ENCODE measurements around the gene PTPN14.
A peak's percentile ranks its signal among the peaks of the same experiment; 100 is the strongest.

The PTPN14 gene

DNA sequence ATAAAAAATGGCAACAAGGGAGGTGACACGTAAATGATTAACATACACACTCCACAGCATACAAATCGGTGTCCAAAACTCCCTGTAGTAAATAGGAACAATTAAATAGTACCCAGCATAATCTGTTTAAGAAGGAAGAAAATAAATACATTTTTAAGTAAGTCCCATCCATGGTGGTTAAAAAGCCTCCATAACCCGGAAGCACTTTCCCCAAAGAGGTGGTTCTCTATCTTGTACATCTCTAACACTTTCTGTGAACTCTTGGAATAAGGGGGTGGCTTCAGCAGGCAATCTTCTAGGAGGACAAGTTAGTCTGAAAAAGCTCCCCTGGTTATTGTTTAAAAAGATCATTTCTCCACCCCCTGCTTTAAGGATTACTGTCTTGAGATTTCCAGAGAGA, 76.9 kb downstream of the PTPN14 start:
- peak overlapping the region; percentile 50 for H2BK120ac ChIP-seq (ENCODE audit: insufficient read depth, low read length, poor library complexity)
- no peak overlapping the region for H3K14ac ChIP-seq (ENCODE audit: low read length)
- no peak overlapping the region for H4K8ac ChIP-seq (ENCODE audit: low read depth, low read length)
- H4K91ac ChIP-seq (ENCODE audit: low read depth, low read length), result no peak overlapping the region
- H3K23ac ChIP-seq (ENCODE audit: low read length), result no peak overlapping the region
- H3K79me1 ChIP-seq (ENCODE audit: low read length), result peaks cover 29% of the 10 kb centered on the region
- no peak for DNase-seq
- H2BK12ac ChIP-seq (ENCODE audit: low read length), result no peak overlapping the region
- no peak overlapping the region for H3K9ac ChIP-seq (ENCODE audit: low read length)
- H3K36me3 ChIP-seq (ENCODE audit: control insufficient read depth in 1 of 2, insufficient read depth in 2 of 2, low read length in 2 of 2), result no peaks in the 10 kb centered on the region
- peaks cover 16 to 33% of the 10 kb centered on the region in 2 experiments for H3K4me1 ChIP-seq (ENCODE audit: control insufficient read depth in 1 of 2, insufficient read depth in 2 of 2, low read length in 2 of 2)
- no peak overlapping the region for H3K4me3 ChIP-seq (ENCODE audit: low read depth, low read length)
- H3K4me2 ChIP-seq (ENCODE audit: low read length), result no peak overlapping the region
- WGBS (ENCODE audit: extremely low coverage, insufficient coverage, insufficient read length), result no CpG with 5 or more reads among the region's 3 CpGs
- H3K79me2 ChIP-seq (ENCODE audit: control insufficient read depth, insufficient read depth, low read length, poor library complexity), result peaks cover 10% of the 10 kb centered on the region
- no peaks in the 10 kb centered on the region for H3K27me3 ChIP-seq (ENCODE audit: insufficient read depth, low read length)
- H2BK5ac ChIP-seq (ENCODE audit: low read depth, low read length, poor library complexity), result peak overlapping the region; percentile 33
- H3K4ac ChIP-seq (ENCODE audit: low read depth, low read length), result peak overlapping the region; percentile 80
- no peak overlapping the region for H3K18ac ChIP-seq (ENCODE audit: low read length)
- no peak overlapping the region for H4K12ac ChIP-seq (ENCODE audit: low read depth, low read length)
- H2AK5ac ChIP-seq (ENCODE audit: low read length), result no peak overlapping the region
- no peak overlapping the region for H2AFZ ChIP-seq (ENCODE audit: insufficient read depth, low read length, poor library complexity)
- H3K27ac ChIP-seq (ENCODE audit: low read depth, low read length), result peak overlapping the region; percentile 70
- H3K9me3 ChIP-seq (ENCODE audit: insufficient read depth, low read depth, low read length), result no peaks in the 10 kb centered on the region

- no peak overlapping the region for H3K4me3 ChIP-seq (ENCODE audit: low read depth, low read length)
- H4K91ac ChIP-seq (ENCODE audit: low read depth, low read length), result no peak overlapping the region
- H3K79me2 ChIP-seq (ENCODE audit: control insufficient read depth, insufficient read depth, low read length, poor library complexity), result peaks cover 10% of the 10 kb centered on the region
- no peak overlapping the region for H2AFZ ChIP-seq (ENCODE audit: insufficient read depth, low read length, poor library complexity)
- H4K8ac ChIP-seq (ENCODE audit: low read depth, low read length), result no peak overlapping the region
- DNase-seq, result no peak
- no peak overlapping the region for H2BK5ac ChIP-seq (ENCODE audit: low read depth, low read length, poor library complexity)
- H2BK12ac ChIP-seq (ENCODE audit: low read length), result no peak overlapping the region
- no peak overlapping the region for H2AK5ac ChIP-seq (ENCODE audit: low read length)
- H3K4me1 ChIP-seq (ENCODE audit: control insufficient read depth in 1 of 2, insufficient read depth in 2 of 2, low read length in 2 of 2), result peaks cover 16 to 33% of the 10 kb centered on the region in 2 experiments
- H3K9me3 ChIP-seq (ENCODE audit: insufficient read depth, low read depth, low read length), result no peaks in the 10 kb centered on the region
- peaks cover 29% of the 10 kb centered on the region for H3K79me1 ChIP-seq (ENCODE audit: low read length)
- no peak overlapping the region for H4K12ac ChIP-seq (ENCODE audit: low read depth, low read length)
- peak overlapping the region; percentile 50 for H2BK120ac ChIP-seq (ENCODE audit: insufficient read depth, low read length, poor library complexity)
- H3K4me2 ChIP-seq (ENCODE audit: low read length), result no peak overlapping the region
- H3K27me3 ChIP-seq (ENCODE audit: insufficient read depth, low read length), result no peaks in the 10 kb centered on the region
- peak overlapping the region; percentile 33 for H3K4ac ChIP-seq (ENCODE audit: low read depth, low read length)
- no peaks in the 10 kb centered on the region for H3K36me3 ChIP-seq (ENCODE audit: control insufficient read depth in 1 of 2, insufficient read depth in 2 of 2, low read length in 2 of 2)
- H3K27ac ChIP-seq (ENCODE audit: low read depth, low read length), result peak overlapping the region; percentile 70
- H3K18ac ChIP-seq (ENCODE audit: low read length), result no peak overlapping the region
- WGBS (ENCODE audit: extremely low coverage, insufficient coverage, insufficient read length), result no CpG with 5 or more reads among the region's 2 CpGs
- H3K23ac ChIP-seq (ENCODE audit: low read length), result no peak overlapping the region
- no peak overlapping the region for H3K9ac ChIP-seq (ENCODE audit: low read length)
- no peak overlapping the region for H3K14ac ChIP-seq (ENCODE audit: low read length)
Observed at GRCh38 chr1:214473862-214474261, 77.5 kb downstream of the PTPN14 start.

GRCh38 chr1:214473387-214473786, 78.0 kb downstream of the PTPN14 start:
- H2AK5ac ChIP-seq (ENCODE audit: low read length), result no peak overlapping the region

GRCh38 chr1:214472364-214472763, 79.0 kb downstream of the PTPN14 start:
- Histone ChIP-seq H3K4me1 (ENCODE audit: control insufficient read depth in 1 of 2, insufficient read depth in 2 of 2, low read length in 2 of 2) (peaks cover 16 to 31% of the 10 kb centered on the region in 2 experiments), H3K9ac (ENCODE audit: low read length) (no peak overlapping the region), H3K18ac (ENCODE audit: low read length) (peak overlapping the region; percentile 90), H3K4me2 (ENCODE audit: low read length) (peak overlapping the region; percentile 21), H3K27me3 (ENCODE audit: insufficient read depth, low read length) (no peaks in the 10 kb centered on the region), H3K14ac (ENCODE audit: low read length) (peak overlapping the region; percentile 72), H2BK120ac (ENCODE audit: insufficient read depth, low read length, poor library complexity) (peak overlapping the region; percentile 85), H3K4me3 (ENCODE audit: low read depth, low read length) (peak overlapping the region; percentile 45), H3K23ac (ENCODE audit: low read length) (no peak overlapping the region), H3K36me3 (ENCODE audit: control insufficient read depth in 1 of 2, insufficient read depth in 2 of 2, low read length in 2 of 2) (no peaks in the 10 kb centered on the region), H3K27ac (ENCODE audit: low read depth, low read length) (peak overlapping the region; percentile 90), H4K91ac (ENCODE audit: low read depth, low read length) (peak overlapping the region; percentile 59), H3K4ac (ENCODE audit: low read depth, low read length) (peak overlapping the region; percentile 89), H3K9me3 (ENCODE audit: insufficient read depth, low read depth, low read length) (no peaks in the 10 kb centered on the region), H2BK12ac (ENCODE audit: low read length) (peak overlapping the region; percentile 50), H2AK5ac (ENCODE audit: low read length) (peak overlapping the region; percentile 55), H2AFZ (ENCODE audit: insufficient read depth, low read length, poor library complexity) (no peak overlapping the region), H4K8ac (ENCODE audit: low read depth, low read length) (peak overlapping the region; percentile 66), H2BK5ac (ENCODE audit: low read depth, low read length, poor library complexity) (peak overlapping the region; percentile 75), H3K79me2 (ENCODE audit: control insufficient read depth, insufficient read depth, low read length, poor library complexity) (peaks cover 9% of the 10 kb centered on the region), H4K12ac (ENCODE audit: low read depth, low read length) (peak overlapping the region; percentile 64), H3K79me1 (ENCODE audit: low read length) (peaks cover 27% of the 10 kb centered on the region)
- DNase-seq, result peak; percentile 30 to 60

More at GRCh38 chr1:214473387-214473786, 78.0 kb downstream of the PTPN14 start:
- DNase-seq, result peak in 1 of 2 donors; percentile 78
- no peaks in the 10 kb centered on the region for H3K9me3 ChIP-seq (ENCODE audit: insufficient read depth, low read depth, low read length)
- no peak overlapping the region for H2BK12ac ChIP-seq (ENCODE audit: low read length)
- no peak overlapping the region for H2BK120ac ChIP-seq (ENCODE audit: insufficient read depth, low read length, poor library complexity)
- H3K9ac ChIP-seq (ENCODE audit: low read length), result no peak overlapping the region
- no peak overlapping the region for H3K23ac ChIP-seq (ENCODE audit: low read length)
- H3K79me2 ChIP-seq (ENCODE audit: control insufficient read depth, insufficient read depth, low read length, poor library complexity), result peaks cover 10% of the 10 kb centered on the region
- peaks cover 29% of the 10 kb centered on the region for H3K79me1 ChIP-seq (ENCODE audit: low read length)
- no peak overlapping the region for H3K18ac ChIP-seq (ENCODE audit: low read length)
- no peak overlapping the region for H2AFZ ChIP-seq (ENCODE audit: insufficient read depth, low read length, poor library complexity)
- H3K4me3 ChIP-seq (ENCODE audit: low read depth, low read length), result no peak overlapping the region
- no CpG with 5 or more reads among the region's 1 CpG for WGBS (ENCODE audit: extremely low coverage, insufficient coverage, insufficient read length)
- H3K27ac ChIP-seq (ENCODE audit: low read depth, low read length), result no peak overlapping the region
- H3K14ac ChIP-seq (ENCODE audit: low read length), result no peak overlapping the region
- H3K4me1 ChIP-seq (ENCODE audit: control insufficient read depth in 1 of 2, insufficient read depth in 2 of 2, low read length in 2 of 2), result peaks cover 16 to 33% of the 10 kb centered on the region in 2 experiments
- H4K91ac ChIP-seq (ENCODE audit: low read depth, low read length), result no peak overlapping the region
- no peaks in the 10 kb centered on the region for H3K27me3 ChIP-seq (ENCODE audit: insufficient read depth, low read length)
- H3K36me3 ChIP-seq (ENCODE audit: control insufficient read depth in 1 of 2, insufficient read depth in 2 of 2, low read length in 2 of 2), result no peaks in the 10 kb centered on the region
- no peak overlapping the region for H3K4ac ChIP-seq (ENCODE audit: low read depth, low read length)
- no peak overlapping the region for H3K4me2 ChIP-seq (ENCODE audit: low read length)
- H4K8ac ChIP-seq (ENCODE audit: low read depth, low read length), result no peak overlapping the region
- H2BK5ac ChIP-seq (ENCODE audit: low read depth, low read length, poor library complexity), result no peak overlapping the region
- H4K12ac ChIP-seq (ENCODE audit: low read depth, low read length), result no peak overlapping the region
